ENCODE data around the gene RFXAP.

- TF ChIP-seq CTCF (IDR thresholded peaks at IDR 0.05): no peak
- TF ChIP-seq POLR2A (IDR thresholded peaks at IDR 0.05): no peak
Observed at GRCh38 chr13:36789730-36790129, 29.3 kb upstream of the RFXAP start.

Data from lower leg skin (tissue), 3 donors.